Fibroblast of gingiva (primary cell): ENCODE measurements around the gene CDRT4.
A peak's percentile ranks its signal among the peaks of the same experiment; 100 is the strongest.
"Not testable (repeated sequence)": the region's sequence is repeated elsewhere in the genome, so short reads cannot be mapped to it uniquely, and the experiment has no call there.

Experiments used
- DNase-seq: peaks from one replicate; pipeline ENCODE4 v3.0.0-alpha.2; 2011; ENCODE audit warnings: low read depth

Gene CDRT4

DNA sequence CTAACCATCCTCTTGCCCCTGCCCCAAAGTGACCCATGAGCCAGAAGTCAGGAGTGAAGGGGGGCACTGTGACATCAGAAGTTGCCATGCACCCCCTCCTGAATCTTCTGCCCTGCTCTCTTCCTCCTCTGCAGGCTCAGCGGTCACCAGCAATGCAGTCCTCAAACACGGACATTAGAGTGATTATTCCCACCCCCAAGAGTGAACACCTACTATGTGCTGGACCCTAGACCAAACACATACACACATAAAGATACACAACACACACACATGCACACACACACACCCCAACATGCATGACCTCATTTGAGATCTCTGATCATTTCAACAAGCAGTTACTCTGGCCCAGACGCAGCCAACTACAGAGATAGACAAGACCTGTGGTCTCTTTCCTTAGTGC, at the start of gene CDRT4:
Gene CDRT4, minus strand, starts transcription at position 30 of the 400 bp plus-strand sequence. CDS start 27,383 bp downstream, outside the sequence.
- no peak for DNase-seq

DNA sequence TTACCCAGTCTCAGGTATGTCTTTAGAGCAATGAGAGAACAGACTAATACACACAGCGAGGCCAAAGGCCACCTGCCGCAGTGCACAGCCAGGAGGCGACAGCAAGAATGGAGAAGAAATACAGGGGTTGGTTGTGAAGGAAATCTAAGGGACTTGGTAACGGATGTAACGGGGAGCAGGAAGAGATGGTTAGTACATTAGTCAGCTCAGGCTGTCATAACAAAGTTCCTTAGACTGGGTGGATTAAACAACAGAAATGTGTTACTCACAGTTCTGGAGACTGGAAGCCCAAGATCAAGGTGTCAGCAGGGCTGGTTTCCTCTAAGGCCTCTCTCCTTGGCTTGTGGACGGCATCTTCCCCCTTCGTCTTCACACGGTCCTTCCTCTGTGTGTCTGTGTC, 48.7 kb upstream of the CDRT4 start:
- DNase-seq: peak; percentile 35

DNA sequence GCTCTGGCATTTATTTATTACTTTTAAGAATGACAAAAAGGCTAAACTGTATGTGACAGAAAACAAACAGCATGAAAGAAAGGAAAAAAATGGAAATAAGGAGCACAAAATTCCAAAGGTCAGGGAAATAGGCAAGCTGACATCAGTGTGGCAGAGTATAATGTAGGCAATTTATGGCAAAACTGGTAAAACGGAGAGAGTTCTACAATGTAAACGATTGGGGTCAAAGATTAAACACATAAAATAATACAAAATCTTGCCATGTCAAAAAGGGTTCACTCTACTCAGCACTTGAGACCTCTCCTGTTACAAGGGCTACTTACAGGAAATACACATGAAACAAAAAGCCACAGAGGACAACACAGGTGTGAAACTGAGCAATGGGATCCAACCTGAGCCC, 47.0 kb upstream of the CDRT4 start:
- DNase-seq: no peak

DNA sequence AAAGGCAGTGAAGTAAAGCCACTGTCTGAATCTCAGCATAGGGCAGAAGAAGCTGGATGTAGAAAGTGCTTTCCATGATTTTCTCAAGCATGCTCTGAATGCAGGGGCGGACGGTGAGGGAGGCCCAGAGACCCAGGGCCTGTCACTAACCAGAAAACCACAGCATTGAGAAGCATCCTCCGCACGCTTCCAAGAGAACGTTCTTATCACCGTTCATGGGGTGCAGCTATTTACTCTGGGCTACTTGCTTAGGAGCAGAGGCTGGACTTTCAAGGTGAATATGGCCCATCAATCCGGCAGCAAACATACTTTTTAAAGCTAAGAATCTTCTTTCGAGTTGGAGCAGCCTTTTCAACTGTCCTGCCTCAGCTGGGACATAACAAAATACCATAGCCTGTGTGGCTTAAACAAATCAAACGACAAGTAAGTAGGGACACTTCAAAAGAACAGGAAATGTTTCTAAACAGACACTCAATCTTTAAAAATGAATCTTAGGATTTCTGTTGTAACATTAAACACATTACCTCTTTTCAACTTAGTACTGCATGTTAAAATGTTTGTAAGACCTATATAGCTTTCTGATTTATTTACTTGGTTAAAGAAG, 46.5 kb upstream of the CDRT4 start:
- DNase-seq: no peak

DNA sequence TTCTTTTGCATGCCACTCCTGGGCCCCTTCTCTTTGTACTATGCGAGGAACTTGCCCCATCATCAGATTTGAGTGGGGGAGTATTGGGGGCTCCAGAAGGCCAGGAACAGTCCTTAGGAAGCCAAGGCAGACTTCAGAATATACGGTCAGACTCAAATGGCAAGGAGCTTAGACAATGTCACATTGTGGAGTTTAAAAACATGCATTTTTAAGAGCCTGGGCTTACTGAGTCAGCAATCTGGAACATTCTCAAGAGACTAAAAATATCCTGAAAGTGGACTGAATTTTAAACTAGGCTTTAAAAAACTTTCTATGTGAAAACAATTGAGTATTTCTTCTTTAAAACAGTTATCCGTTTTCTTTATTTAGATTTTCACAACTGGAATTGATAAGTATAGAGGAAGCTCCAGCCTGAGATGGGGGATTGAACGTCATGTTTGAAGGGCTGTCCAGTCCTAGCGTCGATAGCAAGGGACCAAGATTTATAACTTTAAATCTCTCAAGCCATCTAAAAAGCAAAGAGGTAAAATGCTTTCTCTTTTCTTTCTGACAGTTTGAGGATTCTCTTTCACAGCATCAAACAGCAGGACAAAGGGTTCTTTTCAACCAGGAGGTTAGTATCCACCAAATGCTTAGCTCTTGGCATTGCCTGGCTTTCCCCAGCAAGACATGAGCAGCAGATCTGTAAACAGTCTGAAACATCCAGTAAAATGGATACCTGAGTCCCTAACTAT, 45.8 kb upstream of the CDRT4 start:
- peak; percentile 33 for DNase-seq

DNA sequence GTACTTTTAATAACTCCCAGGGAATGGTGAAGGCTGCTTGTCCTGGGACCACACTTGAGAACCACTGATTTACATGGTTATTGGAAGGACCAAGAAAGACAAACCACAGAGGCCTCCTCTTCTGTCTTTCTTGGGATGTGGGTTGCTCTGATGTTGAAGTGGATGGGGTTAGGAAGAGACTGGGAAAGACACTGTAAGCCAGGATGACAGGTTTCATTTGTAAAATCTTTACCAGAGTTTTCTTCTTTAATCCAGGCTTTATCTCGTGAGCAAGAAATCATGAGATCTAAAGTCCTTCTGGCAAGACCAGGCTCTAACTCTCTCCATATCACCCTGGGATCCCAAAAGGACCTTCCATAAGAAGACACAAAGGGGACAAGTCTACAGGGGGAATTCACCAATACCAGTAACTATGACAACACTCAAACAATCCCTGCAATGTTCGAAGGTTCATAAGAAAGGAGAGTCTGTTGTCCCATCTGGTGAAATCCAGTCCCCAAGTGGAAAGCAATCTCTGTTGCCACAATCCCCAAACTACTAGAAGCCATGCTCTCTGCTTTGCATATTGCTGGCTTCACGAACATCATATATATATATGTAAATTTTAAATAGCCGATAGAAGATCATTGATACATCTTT, 44.8 kb upstream of the CDRT4 start:
- DNase-seq: no peak

DNA sequence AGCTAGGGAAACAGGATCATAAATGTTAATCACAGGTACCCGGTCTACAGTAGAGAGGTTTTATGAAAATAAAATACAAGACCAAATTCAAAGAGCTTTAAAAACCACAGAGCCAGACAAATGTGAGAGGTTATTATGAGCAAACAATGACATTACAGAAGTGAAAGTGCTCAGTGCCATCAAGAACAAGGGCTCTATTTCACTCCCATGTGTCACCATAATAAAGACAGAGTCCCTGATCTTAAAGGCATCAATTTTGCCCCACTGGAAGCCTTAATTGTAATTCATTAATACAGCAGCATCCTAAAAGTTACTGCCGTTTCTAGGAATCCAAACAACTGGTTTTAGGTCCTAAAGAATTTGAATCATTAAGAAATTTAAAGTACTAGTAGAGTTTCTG, 43.7 kb upstream of the CDRT4 start:
- no peak for DNase-seq

DNA sequence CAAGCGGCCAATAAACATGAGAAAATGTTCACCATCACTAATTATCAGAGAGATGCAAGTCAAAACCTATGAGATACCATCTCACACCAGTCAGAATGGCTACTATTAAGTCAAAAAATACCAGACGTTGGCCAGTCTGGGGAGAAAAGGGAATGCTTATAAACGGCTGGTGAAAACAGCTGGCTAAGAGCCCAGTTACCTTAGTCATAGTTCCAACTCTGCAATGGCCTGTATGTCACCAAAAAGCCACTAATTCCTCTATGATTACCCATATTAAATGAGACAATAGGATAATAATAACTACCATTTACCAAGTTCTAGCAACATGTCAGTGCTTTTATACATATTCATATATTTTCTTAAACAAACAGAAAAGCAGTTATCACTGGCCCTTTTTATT, 42.9 kb upstream of the CDRT4 start:
- peak; percentile 54 for DNase-seq

DNA sequence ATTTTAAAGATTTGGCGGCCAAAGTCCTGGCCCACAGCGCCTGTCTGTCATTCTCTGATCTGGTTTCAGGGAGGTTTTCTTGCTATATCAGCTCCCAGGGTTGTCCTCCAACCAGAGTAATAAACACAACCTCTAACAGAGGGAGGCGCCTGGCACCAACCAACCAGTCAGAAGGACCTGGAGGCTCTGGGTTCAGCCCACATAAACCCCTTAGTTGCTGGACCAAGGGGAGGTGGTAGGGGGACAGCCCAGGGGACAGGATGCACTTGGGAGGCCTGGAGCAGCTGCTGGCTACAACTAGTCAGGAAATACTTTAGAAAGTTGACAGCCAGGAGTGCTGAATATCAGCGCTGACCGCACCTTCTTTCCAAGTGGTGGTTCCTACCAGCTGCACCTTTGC, 41.7 kb upstream of the CDRT4 start:
- DNase-seq: no peak

DNA sequence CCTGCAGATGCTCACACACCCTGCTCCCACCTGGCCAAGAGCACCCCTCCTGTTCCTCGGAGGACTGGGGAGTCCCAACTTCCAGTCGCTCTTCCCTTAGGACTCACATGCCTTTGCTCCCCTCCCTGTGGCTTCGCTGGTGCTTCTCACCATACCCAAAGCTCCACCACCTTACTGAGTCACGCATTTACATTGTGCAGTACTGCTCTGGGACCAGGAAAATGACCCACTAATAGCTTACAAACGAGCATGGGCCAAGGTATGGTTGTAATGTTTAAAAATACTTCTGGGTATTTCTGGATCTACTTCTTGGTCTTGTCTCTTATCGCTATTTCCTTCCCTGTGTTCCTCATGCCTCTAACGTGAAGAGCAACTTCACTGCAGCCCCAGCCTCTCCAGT, 41.0 kb upstream of the CDRT4 start:
- DNase-seq: no peak

DNA sequence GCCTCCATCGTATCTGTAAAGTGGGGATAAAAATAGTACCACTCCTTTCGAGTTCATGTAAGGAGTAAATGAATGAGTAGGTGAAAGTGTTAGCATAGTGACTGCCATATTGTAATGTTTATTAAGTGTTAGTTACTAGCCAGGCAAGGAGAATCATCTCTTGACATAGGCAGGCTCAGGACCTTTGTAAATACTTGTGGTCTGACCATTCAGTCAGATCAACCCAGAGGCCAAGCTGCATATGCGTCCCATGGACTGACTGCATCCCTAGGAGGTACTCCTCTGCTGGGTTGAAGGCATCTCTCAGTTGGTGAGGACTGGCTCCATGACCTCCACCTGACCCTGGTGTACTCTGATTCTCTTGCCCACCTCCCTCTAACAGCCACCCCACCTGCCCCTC, 40.5 kb upstream of the CDRT4 start:
- no peak for DNase-seq

DNA sequence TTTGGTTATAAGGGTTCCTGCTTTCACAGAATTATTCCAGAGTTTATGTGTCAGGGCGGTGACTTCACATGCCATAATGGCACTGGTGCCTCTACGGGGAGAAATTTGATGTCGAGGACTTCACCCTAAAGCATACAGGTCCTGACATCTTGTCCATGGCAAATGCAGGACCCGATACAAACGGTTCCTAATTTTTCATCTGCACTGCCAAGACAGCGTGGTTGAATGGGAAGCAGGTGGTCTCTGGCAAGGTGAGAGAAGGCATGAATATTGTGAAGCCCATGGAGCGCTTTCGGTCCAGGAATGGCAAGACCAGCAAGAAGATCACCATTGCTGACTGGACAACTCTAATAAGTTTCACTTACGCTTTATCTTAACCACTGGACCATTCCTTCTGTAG, 39.6 kb upstream of the CDRT4 start:
- no peak for DNase-seq

DNA sequence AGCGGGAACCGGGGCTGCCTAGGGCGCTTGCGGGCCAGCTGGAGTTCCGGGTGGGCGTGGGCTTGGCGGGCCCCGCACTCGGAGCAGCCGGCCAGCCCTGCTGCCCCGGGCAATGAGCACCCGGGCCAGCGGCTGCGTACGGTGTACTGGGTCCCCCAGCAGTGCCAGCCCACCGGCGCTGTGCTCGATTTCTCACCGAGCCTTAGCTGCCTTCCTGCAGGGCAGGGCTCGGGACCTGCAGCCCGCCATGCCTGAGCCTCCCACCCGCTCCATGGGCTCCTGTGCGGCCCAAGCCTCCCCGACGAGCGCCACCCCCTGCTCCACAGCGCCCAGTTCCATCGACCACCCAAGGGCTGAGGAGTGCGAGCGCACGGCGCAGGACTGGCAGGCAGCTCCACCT, 38.3 kb upstream of the CDRT4 start:
- not testable (repeated sequence) for DNase-seq

DNA sequence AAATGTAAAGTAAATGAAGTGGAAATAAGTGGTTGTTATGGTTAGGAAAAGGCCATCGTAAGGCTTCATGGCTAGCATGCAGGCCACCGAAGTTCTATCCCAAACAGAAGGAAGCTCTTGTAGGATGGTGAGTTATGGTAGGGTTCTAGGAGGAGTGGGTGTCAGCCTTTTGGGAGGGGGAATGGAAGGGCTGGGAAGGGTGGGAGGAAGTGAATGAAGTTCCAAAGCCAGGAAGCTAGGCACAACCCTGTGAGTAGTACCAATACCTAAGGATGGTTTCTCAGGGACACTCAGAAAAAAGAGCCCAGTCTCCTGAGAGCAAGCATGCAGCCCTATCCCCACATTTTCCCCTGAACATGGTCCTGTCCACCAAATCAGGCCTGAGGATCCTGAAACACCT, 36.3 kb upstream of the CDRT4 start:
- no peak for DNase-seq

DNA sequence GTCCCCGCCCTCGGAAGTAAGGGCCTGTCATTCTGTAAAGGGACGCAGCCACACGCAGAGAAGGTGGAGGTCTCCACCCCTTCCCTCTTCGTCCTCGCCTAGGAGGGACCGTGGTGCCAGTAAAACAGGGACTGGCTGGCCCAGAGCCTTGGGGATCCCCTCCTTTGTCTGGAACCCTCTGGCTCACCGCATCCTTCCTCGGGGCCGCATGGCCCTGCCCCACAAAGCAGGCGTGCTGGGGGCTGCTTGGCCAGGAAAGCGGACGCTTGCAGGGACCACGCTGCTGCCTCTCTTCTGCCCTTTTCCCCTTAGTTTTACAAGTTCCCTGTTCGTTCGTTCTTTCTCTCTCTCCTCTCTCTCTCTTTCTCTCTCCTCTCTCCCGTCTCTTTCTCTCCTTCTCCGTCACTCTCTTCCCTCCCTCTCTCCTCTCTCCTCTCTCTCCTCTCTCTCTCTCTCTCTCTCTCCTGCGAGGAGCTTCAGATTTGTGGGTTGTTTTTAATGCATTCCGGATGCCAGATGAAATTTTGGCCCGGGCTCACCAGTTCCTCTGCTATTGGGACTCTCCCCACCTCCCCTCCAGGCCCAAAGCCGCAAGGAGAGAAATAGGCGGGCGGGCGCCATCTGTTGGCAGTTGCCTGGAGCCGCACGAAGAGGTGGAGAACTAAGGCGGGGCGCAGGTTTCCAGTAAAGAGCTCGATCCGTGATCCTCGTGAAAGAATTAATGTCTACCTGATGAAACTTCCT, 35.1 kb upstream of the CDRT4 start:
- peak; percentile 97 for DNase-seq

DNA sequence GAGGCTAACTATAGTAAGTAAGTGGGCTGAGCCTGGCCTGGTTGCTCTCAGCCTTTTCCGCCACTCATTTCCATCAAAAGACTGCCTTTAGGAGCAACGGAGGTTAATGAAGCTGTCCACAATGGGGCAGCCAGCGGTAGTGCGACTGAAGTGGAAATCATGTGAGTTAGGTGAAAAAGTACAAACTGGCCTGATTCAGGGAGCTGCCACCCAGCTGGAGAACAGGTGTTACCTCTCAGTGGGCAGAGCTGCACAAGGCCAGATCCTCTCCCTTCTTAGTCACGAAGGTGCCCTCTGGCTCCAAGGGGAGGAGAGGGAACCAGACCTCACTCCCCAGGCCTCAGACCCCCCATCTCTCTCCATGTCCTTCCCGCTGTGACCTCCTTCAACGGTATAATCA, 34.4 kb upstream of the CDRT4 start:
- no peak for DNase-seq

DNA sequence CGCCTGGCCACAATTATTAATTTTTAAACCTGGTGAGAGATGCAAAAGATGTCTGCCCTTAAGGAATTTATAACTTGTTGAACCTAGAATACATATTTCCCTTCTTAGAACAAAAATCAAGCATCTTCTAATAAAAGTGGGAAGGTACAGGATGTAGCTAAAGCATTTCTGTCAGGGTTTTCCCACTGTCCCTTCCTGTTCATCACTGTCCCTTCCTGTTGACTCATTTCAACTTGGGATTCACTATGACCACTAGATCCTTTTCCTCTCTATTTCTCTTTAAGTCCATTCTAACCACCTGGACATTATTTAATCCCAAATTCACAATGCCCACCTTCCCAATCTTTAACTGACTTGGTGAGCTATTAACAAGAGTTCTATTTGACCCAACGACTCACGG, 33.9 kb upstream of the CDRT4 start:
- DNase-seq: no peak

DNA sequence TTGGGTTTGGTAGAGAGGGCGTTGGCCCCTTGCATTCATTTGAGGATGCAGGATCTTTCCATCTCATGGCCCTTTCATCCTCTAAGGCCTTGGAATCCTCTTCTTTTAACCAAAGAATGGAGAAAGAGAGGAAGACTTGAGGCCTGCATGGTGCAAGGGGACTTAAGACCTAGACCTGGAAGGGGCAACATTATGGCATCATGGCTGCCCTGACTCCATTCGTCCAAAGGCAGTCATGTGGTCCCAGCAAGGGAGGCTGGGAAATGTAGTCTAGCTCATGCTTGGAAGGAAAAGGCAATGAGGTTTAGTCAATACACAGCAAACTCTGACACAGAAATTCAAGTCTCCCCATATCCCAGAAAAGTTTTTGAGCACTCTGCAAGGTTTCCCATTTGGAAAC, 30.7 kb upstream of the CDRT4 start:
- no peak for DNase-seq

DNA sequence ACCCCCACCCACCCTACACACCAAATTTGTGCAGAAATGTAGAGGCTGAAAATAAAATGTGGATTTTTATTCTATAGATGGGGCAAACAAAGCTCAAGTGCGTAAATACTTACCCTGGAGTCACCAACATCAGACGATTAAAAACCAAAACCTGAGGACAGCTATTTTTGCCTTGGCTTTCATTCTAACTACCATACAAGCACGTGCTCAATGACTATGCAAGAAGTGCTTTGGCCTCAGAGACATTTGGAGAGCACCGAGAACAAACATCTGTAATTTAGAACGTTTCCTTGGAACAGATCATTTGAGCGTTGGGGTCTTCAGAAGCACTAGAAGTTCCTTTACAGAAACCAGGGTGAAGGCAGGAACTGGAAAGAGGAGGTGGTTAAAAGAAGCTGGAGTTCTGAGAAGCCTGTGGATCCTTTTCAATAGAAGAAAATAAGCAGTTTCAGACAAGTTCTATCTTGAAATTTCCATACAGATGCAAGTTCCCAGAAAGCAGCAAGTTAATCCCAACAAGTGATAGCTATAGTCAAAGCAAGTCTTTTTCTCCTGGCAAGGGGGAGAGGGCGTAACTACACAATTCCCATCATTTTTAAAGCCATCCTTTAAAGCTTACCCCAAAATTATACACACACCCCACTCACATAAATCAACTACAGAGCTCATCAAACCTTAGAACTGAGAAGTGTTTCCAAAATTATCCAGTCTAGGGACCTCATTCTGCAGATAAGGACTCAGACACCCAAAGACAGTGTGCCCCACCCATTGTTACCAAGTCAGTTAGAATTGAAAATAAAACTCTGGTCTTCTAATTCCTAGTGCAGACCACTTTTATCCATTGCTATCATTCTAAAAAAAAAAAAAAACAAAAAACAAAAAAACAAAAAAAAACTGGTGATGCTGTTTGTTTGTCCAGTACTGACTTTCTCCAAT, 29.6 kb upstream of the CDRT4 start:
- no peak for DNase-seq

DNA sequence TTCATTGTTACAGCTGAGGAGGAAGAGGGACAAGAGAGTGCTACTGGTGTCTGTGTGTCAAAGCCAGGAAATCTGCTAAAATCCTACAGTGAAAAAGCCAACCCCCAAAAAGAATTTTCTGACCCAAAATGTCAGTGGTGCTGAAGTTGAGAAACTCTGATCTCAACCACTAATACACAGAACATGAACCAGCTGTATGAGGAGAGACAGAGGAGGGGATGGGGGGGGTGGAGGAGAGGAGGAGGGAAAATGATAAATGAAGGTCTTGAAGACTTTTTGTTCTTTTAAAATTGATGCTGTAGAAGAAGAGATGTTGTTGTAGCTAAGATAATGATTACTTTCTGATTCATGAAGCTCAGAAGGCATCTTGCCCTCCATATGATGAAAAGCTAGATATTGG, 27.4 kb upstream of the CDRT4 start:
- no peak for DNase-seq

DNA sequence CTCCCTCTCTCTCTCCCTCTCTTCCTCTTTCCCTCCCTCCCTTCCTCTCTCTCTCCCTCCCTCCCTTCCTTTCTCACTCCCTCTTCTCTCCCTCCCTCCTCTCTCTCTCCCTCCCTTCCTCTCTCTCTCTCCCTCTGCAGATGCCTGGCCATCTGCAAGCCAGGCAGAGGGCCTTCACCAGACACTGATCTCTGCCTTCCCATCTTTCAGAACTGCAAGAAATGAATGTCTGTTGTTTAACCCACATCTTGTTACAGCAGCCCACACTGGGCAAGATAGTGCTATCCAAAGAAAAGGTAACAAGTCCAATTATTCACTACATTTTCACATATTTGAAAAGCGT, 26.2 kb upstream of the CDRT4 start:
- no peak for DNase-seq
